ENCODE results near the gene LY6G5C. TPM values are rescaled to one million over a fixed set of nuclear protein-coding genes. Genes with fewer than 3 reads are reported as not detected.

LY6G5C gene
- total RNA-seq, 3 donors from 2014 or later = 1.7 to 4.2 (median 2.1) TPM

DNA sequence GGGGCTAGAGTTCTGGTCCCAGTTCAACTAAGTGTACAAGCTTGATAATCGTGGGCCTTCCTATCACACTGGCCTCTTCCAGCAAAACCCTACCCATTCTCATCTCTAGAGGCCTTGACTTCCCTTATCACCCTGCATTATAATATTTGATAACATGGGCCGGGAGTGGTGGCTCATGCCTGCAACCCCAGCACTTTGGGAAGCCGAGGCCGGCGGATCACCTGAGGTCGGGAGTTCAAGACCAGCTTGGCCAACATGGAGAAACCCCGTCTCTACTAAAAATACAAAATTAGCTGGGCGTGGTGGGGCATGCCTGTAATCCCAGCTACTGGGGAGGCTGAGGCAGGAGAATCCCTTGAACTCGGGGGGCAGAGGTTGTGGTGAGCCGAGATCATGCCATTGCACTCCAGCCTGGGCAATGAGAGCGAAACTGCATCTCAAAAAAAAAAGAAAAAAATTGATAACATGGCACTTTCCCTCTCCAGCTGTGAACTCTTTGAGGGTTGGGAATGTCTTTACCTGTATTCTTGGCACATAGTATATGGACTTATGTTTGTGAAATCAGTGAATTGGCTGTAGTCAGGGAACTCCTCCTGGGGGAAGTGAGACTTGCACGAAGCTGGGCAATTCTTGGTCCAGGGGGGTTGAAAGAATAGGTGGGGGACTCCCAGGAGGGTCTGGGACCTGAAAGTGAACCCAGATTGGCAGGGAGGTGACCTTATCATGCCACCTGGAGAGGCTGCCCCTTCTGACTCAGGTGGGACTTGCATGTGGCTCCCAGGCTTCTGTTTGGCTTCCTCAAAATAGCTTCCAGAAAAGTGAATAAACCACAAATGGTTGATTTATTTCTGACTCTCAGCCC is 19.4 kb downstream of the LY6G5C start:
- peaks cover 37% of the 10 kb centered on the region for H3K4me1 ChIP-seq (ENCODE audit: low read depth)
- no peak for ATAC-seq
- no peak overlapping the region for H3K4me3 ChIP-seq
- TF ChIP-seq, protein P1, sequence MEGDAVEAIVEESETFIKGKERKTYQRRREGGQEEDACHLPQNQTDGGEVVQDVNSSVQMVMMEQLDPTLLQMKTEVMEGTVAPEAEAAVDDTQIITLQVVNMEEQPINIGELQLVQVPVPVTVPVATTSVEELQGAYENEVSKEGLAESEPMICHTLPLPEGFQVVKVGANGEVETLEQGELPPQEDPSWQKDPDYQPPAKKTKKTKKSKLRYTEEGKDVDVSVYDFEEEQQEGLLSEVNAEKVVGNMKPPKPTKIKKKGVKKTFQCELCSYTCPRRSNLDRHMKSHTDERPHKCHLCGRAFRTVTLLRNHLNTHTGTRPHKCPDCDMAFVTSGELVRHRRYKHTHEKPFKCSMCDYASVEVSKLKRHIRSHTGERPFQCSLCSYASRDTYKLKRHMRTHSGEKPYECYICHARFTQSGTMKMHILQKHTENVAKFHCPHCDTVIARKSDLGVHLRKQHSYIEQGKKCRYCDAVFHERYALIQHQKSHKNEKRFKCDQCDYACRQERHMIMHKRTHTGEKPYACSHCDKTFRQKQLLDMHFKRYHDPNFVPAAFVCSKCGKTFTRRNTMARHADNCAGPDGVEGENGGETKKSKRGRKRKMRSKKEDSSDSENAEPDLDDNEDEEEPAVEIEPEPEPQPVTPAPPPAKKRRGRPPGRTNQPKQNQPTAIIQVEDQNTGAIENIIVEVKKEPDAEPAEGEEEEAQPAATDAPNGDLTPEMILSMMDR (IDR thresholded peaks at IDR 0.05) = no peak
- DNase-seq = no peak
- H3K9me3 ChIP-seq = no peaks in the 10 kb centered on the region
- no peaks in the 10 kb centered on the region for H3K36me3 ChIP-seq (ENCODE audit: low read depth)
- intact Hi-C loops (cut with DNase I, micrococcal nuclease) = no loop called here

DNA sequence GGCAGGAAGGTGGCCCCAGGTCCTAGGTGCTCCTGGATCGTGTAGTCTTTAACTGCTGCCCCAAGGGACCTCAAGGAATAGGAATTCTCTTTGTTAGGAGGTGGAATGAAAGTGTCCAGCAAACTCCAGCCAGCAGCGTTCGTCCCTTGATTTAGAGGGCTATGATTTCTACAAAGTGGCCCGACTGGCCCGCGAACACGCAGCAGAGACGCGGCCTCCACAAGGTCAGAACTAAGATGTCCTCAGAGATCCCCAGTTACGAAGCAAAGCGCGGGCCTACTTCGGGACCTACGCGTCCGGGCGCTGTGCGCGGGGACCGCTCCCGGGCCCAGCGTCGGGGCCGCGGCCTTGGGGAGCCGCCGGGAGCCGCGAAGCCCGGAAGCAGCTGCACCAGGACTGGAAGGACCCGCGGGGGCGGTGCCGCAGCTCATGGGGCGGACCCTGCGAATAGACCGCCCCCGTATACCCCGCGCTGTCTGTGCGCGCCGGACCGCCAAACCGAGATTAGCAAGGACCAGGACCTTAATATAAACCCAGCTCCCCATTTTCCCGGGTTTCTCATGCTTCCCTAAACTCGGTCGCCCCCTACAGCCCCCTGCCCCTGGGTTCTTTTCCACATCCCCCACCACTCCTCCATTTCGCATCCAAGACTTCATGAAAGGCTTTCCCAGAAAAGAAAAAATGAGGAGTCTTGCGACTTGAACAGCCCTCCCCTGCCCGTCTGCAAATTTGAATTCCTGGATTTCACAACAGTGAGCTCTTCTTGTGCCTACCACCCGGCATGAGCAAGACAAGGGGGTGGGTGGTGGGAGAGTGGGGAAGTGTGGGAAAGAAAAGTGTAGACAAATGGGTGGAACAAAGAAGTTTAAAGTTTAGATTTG is 20.2 kb downstream of the LY6G5C start, which contains the start of gene C6orf47:
C6orf47 (minus strand) TSS at position 398 of the 881 bp plus-strand sequence. CDS start 831 bp downstream, outside the sequence.
- peaks cover 44% of the 10 kb centered on the region for H3K4me1 ChIP-seq (ENCODE audit: low read depth)

DNA sequence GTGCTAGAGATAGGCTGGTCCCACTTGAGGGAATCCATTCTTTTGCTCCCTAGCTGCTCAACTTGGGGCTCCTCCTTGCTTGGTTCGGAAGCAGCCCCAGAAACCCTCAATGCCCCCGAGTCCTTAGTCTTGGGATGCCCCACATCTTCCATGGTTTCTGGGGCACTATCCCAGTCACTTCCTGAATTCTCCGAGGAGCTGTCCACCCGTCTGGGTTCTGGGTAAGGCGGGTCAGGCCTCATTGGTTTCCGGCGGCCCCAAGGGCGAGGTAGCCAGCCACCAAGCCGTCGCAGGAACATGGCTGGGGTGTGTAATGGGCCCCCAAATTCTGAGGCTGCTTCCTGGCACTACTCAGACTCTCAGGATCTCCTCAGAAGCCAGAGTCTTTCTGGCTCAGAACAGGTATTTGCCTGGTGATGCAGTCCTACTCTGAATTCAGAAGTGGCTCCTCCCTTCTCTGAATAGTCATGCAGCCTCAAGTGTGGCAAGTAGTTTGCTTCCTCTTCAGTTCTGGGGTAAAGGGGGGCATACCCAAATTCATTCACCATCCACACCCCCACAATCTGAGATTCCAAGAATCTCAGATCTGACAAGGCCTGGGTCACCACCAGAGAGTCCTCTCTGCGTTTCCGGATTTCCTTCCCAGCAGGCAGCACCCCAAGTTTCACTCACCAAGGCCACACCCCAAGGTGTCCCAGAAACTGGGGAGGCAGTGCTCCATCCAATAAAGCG is 21.1 kb downstream of the LY6G5C start:
- H3K36me3 ChIP-seq (ENCODE audit: low read depth) = no peaks in the 10 kb centered on the region
- TF ChIP-seq, protein P1 (IDR thresholded peaks at IDR 0.05) = no peak
- H3K4me1 ChIP-seq (ENCODE audit: low read depth) = peaks cover 50% of the 10 kb centered on the region
- H3K9me3 ChIP-seq = no peaks in the 10 kb centered on the region
- DNase-seq = peak in 2 of 3 donors; percentile 40 to 64
- peak; percentile 38 for ATAC-seq
- peak overlapping the region; percentile 59 for H3K4me3 ChIP-seq
- intact Hi-C loops (cut with DNase I, micrococcal nuclease) = no loop called here

More for the DNA sequence above, 20.2 kb downstream of the LY6G5C start, which contains the start of gene C6orf47:
- H3K36me3 ChIP-seq (ENCODE audit: low read depth) = no peaks in the 10 kb centered on the region
- no peaks in the 10 kb centered on the region for H3K9me3 ChIP-seq
- peak within 1 kb of the TSS; percentile 59 for H3K4me3 ChIP-seq
- DNase-seq = peak; percentile 89 to 93 (median 91)
- TF ChIP-seq, protein P1 (IDR thresholded peaks at IDR 0.05) = no peak
- intact Hi-C loops (cut with DNase I, micrococcal nuclease) = no loop called here
- ATAC-seq = peak; percentile 81

DNA sequence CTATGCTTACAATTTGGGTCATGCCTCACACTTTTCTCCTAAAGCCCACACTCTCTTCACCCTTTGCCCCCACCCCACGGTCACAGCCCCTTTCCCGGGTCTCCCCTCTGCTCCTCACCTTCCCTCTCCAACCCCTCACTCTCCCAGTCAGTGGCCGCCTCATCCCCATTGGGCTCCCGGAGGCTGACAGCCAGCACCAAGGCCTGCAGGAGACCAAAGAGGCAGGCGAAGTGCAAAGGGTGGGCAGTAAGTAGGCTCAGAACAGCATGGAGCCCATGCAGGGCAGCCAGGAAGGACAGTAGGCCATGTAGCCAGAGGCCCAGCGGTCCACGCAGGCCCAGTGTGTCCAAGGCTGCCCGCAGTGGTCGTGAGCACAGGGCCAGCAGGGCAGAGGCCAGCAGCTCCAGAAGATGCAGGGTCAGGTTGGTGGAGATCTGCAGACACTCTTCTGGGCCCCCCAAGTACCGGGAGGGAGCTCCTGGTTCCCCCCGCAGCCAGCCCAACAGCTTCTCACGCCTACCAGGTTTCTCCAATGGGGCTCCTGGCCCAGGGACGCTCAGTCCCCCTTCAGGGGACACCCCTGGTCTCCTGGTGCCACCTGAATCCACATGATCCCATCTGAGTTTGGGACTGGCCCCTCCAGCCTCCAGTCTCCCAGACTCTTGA is 21.8 kb downstream of the LY6G5C start:
- intact Hi-C loops (cut with DNase I, micrococcal nuclease) = no loop called here
- TF ChIP-seq, protein P1 (IDR thresholded peaks at IDR 0.05) = no peak
- Histone ChIP-seq H3K4me1 (ENCODE audit: low read depth) (peaks cover 49% of the 10 kb centered on the region), H3K4me3 (no peak overlapping the region), H3K9me3 (no peaks in the 10 kb centered on the region), H3K36me3 (ENCODE audit: low read depth) (no peaks in the 10 kb centered on the region)
- ATAC-seq (no peak), DNase-seq (no peak)
